Testis (tissue), 2 donors: ENCODE results near the gene SEC61B.

ENCODE experiments used
- POLR2A ChIP-seq: fragments of 450-650 bp; IDR thresholded peaks from one replicate; pipeline ENCODE4 v1.6.1; 2017; ENCODE audit warnings: antibody characterized with exemption, mild to moderate bottlenecking, moderate library complexity
- TF ChIP-seq, protein P1 (sequence below), 3 experiments: fragments of 450-650 bp in 2 of 3; fragments of 200-600 bp in 1 of 3; sonication (generic) in 1 of 3; IDR thresholded peaks; one replicate each; pipeline ENCODE4 v1.5.1; 2016 to 2019; ENCODE audit warnings: antibody characterized with exemption in 3 of 3, mild to moderate bottlenecking in 2 of 3, moderate library complexity in 1 of 3

DNA sequence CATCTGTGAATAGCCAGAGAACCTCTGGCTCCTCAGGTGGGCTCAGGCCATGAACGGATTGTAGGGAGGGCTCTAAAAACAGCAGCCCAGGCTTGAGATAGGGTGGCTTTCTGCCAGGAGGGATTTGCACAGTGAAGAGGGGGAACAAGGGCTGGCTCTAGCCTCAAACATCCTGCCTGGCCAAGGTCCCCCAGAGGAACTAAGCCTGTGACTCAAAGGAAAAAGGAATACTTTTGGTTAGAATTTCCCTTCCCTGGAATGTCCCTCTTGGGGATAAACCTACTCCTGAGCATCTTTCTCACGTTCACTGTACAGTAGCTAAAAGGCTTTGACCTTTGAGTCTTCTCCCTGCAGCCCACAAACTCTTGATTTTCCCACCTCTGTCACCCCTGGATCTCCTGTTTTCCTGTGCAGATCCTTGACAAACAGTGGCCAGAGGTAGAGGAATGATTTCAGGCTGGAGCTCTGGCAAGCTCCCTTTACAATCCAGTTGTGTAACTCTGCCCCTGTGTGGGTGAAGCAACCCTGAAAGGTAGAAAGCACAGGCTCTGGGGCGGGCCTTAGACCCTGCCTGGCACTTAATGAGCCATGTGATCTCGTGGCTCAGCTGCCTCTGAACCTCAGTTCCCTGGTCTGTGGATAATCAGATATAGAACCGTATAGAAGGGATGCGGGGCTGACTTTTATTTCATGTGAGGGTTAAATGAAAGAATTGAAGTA is 17.4 kb downstream of the SEC61B start:
- TF ChIP-seq, protein P1, sequence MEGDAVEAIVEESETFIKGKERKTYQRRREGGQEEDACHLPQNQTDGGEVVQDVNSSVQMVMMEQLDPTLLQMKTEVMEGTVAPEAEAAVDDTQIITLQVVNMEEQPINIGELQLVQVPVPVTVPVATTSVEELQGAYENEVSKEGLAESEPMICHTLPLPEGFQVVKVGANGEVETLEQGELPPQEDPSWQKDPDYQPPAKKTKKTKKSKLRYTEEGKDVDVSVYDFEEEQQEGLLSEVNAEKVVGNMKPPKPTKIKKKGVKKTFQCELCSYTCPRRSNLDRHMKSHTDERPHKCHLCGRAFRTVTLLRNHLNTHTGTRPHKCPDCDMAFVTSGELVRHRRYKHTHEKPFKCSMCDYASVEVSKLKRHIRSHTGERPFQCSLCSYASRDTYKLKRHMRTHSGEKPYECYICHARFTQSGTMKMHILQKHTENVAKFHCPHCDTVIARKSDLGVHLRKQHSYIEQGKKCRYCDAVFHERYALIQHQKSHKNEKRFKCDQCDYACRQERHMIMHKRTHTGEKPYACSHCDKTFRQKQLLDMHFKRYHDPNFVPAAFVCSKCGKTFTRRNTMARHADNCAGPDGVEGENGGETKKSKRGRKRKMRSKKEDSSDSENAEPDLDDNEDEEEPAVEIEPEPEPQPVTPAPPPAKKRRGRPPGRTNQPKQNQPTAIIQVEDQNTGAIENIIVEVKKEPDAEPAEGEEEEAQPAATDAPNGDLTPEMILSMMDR (IDR thresholded peaks at IDR 0.05) = no peak
- no peak for TF ChIP-seq POLR2A
